Heart left ventricle (tissue), 13 donors: Measurements from ENCODE around the gene ID1.

Source experiments
- CTCF ChIP-seq, 12 donors: fragments of 200-600 bp; sonication (generic) in 4 of 12; IDR thresholded peaks; one replicate each; pipeline versions ENCODE4 v1.5.0 to v1.8.0; 2018 to 2022; ENCODE audit warnings: antibody characterized with exemption in 12 of 12, mild to moderate bottlenecking in 5 of 12
- POLR2A ChIP-seq, 2 donors: fragments of 450-650 bp; IDR thresholded peaks; one replicate each; pipeline ENCODE4 v1.6.1; 2017; ENCODE audit warnings: antibody characterized with exemption in 2 of 2, mild to moderate bottlenecking in 2 of 2, moderate library complexity in 2 of 2
- donor health status: ischemic (EF 13 %, LVEDD 7.1; RV severe dilation, severe dysfunction).
- donor health status: DM: no; HTN: yes; CAD: no.
- donor health status: DM: no; HTN: no; CAD: no.
- donor health status: ischemic (EF 25% LVEDD 6.9; RV normal size, moderate dysfunction).
- donor health status: ischemic (EF 25% LVEDD 5.7; RV mildly dilated, moderate dysfunction).
- donor health status: ischemic (EF 35%, LVEDD 5.7; RV mildly dilated, moderate dysfunction).
- donor health status: nonischemic (EF 11% LVEDD 7.7; RV severe dilation, severe dysfunction).
- donor health status: DM: yes; HTN: yes; CAD: no.
- donor health status: PGD.
- donor health status: ischemic (EF 29% LVEDD 5.4; RV normal size, mild dysfunction).
- donor health status: nonischemic (EF 23%, LVEDD 6.1; RV moderate dilation, normal function).

DNA sequence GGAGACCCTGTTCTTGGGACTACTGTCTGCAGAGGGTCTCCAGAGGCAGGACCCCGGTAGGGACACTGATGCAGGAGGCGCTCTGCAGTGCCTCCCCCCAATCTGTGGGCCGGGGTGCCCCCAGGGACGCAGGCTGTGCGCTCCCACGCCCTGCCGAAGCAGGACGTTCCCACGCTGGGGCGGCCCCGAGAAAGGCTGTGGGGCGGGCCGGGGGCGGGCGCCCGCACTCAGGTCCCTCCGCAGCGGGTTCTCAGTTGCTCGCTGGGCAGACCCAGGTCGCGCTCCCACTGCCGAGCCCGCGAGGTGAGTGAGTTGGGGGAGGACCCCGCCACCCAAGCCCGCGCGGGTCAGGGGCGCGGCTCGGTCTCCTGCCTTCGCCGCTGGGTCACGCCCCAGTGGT lies 32.6 kb downstream of the ID1 start, which contains the start of gene COX4I2:
- TF ChIP-seq CTCF (IDR thresholded peaks at IDR 0.05) (no peak), POLR2A (IDR thresholded peaks at IDR 0.05) (peak in 1 of 2 donors; percentile 38)
